Natural killer cell treated with Interleukin-12 subunit alpha and Interleukin-12 subunit beta and Interleukin-15 and Interleukin-18, amount 100 ng/mL, for 72 hours (primary cell): ENCODE data around the gene FBXO47. TPM values are rescaled to one million over a fixed set of nuclear protein-coding genes. Genes with fewer than 3 reads are reported as not detected.

Source experiments
- total RNA-seq, 2 donors: library from RNA; stranded (reverse); gene quantifications; one replicate each; pipeline ENCODE4 v1.2.3, GENCODE V29; 2022

Gene FBXO47
- total RNA-seq, 2 donors from 2014 or later = 0.12 TPM; not detected in 1

Other genes with a start within 250 kb of the FBXO47 start
- gene CISD3, start 237.1 kb downstream of the FBXO47 start, total RNA-seq = 10 to 100 TPM; 48.3 to 58.7 TPM
- gene PCGF2, start 219.1 kb downstream of the FBXO47 start, total RNA-seq = not detected
- 100 to 1,000 TPM; 288 to 306 TPM for gene PSMB3, start 214.7 kb downstream of the FBXO47 start, total RNA-seq
- gene PIP4K2B, start 167.8 kb downstream of the FBXO47 start, total RNA-seq = 10 to 100 TPM; 25.4 to 33.2 TPM
- gene CWC25, start 142.1 kb downstream of the FBXO47 start, total RNA-seq = 10 to 100 TPM; 36.8 to 39.3 TPM
- gene RPL23, start 113.7 kb downstream of the FBXO47 start, total RNA-seq = 1,000 to 10,000 TPM; 1,120 to 1,259 TPM
- gene LASP1, start 97.3 kb downstream of the FBXO47 start, total RNA-seq = 100 to 1,000 TPM; 214 to 390 TPM
- gene PLXDC1, start 184.2 kb upstream of the FBXO47 start, total RNA-seq = under 1 TPM in 1 of 2 donors, not detected in 1; 0.43 TPM
- not detected for gene ARL5C, start 198.8 kb upstream of the FBXO47 start, total RNA-seq
- gene CACNB1, start 230.3 kb upstream of the FBXO47 start, total RNA-seq = 10 to 100 TPM; 18.8 to 49.9 TPM
- 1,000 to 10,000 TPM; 1,326 to 1,683 TPM for gene RPL19, start 232.9 kb upstream of the FBXO47 start, total RNA-seq